ENCODE results near the gene CFB.

The CFB gene

DNA sequence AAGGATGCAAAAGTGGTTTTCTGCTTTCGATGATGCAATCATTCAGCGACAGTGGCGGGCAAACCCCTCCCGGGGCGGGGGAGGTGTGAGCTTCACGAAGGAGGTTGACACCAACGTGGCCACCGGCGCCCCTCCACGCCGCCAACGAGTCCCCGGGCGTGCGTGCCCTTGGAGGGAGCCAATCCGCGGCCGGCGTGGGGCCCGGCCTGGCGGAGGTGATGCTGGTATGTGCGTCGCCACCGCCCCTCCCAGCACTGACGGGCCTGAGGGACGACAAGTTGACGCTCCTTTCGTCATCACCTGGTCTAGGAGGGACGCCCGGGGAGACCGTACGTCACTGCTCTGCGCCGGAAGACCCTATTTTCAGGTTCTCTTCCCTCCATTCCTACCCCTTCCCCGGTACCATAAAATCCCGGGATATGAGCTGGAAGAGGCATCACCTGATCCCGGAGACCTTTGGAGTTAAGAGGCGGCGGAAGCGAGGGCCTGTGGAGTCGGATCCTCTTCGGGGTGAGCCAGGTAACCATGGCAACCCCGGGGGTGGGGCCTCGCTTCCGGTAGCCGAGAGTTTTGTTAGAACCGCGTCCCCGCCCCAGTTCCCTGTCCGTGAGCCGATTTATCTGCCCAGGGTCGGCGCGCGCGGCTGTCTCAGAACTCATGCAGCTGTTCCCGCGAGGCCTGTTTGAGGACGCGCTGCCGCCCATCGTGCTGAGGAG is 26.3 kb downstream of the CFB start, which contains the start of gene DXO (continued):
- no peak for TF ChIP-seq ZNF549 (tag by site-specific recombination; IDR thresholded peaks at IDR 0.05)
- 0 out of 2 replicates have a peak, but pooled peaks have one; percentile 31 for TF ChIP-seq HOXC10 (CRISPR knock-in tag; IDR thresholded peaks at IDR 0.05)
- TF ChIP-seq, protein P1, sequence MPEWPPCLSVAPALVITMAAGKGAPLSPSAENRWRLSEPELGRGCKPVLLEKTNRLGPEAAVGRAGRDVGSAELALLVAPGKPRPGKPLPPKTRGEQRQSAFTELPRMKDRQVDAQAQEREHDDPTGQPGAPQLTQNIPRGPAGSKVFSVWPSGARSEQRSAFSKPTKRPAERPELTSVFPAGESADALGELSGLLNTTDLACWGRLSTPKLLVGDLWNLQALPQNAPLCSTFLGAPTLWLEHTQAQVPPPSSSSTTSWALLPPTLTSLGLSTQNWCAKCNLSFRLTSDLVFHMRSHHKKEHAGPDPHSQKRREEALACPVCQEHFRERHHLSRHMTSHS (tag by site-specific recombination; IDR thresholded peaks at IDR 0.05), result no peak
- TF ChIP-seq, protein P2, sequence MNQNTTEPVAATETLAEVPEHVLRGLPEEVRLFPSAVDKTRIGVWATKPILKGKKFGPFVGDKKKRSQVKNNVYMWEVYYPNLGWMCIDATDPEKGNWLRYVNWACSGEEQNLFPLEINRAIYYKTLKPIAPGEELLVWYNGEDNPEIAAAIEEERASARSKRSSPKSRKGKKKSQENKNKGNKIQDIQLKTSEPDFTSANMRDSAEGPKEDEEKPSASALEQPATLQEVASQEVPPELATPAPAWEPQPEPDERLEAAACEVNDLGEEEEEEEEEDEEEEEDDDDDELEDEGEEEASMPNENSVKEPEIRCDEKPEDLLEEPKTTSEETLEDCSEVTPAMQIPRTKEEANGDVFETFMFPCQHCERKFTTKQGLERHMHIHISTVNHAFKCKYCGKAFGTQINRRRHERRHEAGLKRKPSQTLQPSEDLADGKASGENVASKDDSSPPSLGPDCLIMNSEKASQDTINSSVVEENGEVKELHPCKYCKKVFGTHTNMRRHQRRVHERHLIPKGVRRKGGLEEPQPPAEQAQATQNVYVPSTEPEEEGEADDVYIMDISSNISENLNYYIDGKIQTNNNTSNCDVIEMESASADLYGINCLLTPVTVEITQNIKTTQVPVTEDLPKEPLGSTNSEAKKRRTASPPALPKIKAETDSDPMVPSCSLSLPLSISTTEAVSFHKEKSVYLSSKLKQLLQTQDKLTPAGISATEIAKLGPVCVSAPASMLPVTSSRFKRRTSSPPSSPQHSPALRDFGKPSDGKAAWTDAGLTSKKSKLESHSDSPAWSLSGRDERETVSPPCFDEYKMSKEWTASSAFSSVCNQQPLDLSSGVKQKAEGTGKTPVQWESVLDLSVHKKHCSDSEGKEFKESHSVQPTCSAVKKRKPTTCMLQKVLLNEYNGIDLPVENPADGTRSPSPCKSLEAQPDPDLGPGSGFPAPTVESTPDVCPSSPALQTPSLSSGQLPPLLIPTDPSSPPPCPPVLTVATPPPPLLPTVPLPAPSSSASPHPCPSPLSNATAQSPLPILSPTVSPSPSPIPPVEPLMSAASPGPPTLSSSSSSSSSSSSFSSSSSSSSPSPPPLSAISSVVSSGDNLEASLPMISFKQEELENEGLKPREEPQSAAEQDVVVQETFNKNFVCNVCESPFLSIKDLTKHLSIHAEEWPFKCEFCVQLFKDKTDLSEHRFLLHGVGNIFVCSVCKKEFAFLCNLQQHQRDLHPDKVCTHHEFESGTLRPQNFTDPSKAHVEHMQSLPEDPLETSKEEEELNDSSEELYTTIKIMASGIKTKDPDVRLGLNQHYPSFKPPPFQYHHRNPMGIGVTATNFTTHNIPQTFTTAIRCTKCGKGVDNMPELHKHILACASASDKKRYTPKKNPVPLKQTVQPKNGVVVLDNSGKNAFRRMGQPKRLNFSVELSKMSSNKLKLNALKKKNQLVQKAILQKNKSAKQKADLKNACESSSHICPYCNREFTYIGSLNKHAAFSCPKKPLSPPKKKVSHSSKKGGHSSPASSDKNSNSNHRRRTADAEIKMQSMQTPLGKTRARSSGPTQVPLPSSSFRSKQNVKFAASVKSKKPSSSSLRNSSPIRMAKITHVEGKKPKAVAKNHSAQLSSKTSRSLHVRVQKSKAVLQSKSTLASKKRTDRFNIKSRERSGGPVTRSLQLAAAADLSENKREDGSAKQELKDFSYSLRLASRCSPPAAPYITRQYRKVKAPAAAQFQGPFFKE (tag by site-specific recombination; IDR thresholded peaks at IDR 0.05; ENCODE audit: borderline replicate concordance), result no peak
- TF ChIP-seq, protein P3, sequence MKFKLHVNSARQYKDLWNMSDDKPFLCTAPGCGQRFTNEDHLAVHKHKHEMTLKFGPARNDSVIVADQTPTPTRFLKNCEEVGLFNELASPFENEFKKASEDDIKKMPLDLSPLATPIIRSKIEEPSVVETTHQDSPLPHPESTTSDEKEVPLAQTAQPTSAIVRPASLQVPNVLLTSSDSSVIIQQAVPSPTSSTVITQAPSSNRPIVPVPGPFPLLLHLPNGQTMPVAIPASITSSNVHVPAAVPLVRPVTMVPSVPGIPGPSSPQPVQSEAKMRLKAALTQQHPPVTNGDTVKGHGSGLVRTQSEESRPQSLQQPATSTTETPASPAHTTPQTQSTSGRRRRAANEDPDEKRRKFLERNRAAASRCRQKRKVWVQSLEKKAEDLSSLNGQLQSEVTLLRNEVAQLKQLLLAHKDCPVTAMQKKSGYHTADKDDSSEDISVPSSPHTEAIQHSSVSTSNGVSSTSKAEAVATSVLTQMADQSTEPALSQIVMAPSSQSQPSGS (tag by site-specific recombination; IDR thresholded peaks at IDR 0.05; ENCODE audit: low read depth), result no peak
- TF ChIP-seq ZNF48 (tag by site-specific recombination; IDR thresholded peaks at IDR 0.05), result no peak
- no peak for TF ChIP-seq ZSCAN23 (tag by site-specific recombination; IDR thresholded peaks at IDR 0.05)
- TF ChIP-seq ZNF843 (tag by site-specific recombination; IDR thresholded peaks at IDR 0.05), result peak; percentile 71; the same call in 1 of the 2 replicates
- TF ChIP-seq FEZF1 (tag by site-specific recombination; IDR thresholded peaks at IDR 0.05), result peak; percentile 39; the same call in 1 of the 2 replicates
- TF ChIP-seq ZNF629 (tag by site-specific recombination; IDR thresholded peaks at IDR 0.05), result peak; percentile 100
- no peak; the same call in none of the 2 replicates for TF ChIP-seq ZNF600 (tag by site-specific recombination; IDR thresholded peaks at IDR 0.05)
- TF ChIP-seq ZNF792 (tag by site-specific recombination; IDR thresholded peaks at IDR 0.05), result no peak
- TF ChIP-seq, protein P4, sequence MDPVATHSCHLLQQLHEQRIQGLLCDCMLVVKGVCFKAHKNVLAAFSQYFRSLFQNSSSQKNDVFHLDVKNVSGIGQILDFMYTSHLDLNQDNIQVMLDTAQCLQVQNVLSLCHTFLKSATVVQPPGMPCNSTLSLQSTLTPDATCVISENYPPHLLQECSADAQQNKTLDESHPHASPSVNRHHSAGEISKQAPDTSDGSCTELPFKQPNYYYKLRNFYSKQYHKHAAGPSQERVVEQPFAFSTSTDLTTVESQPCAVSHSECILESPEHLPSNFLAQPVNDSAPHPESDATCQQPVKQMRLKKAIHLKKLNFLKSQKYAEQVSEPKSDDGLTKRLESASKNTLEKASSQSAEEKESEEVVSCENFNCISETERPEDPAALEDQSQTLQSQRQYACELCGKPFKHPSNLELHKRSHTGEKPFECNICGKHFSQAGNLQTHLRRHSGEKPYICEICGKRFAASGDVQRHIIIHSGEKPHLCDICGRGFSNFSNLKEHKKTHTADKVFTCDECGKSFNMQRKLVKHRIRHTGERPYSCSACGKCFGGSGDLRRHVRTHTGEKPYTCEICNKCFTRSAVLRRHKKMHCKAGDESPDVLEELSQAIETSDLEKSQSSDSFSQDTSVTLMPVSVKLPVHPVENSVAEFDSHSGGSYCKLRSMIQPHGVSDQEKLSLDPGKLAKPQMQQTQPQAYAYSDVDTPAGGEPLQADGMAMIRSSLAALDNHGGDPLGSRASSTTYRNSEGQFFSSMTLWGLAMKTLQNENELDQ (tag by site-specific recombination; IDR thresholded peaks at IDR 0.05; ENCODE audit: low read depth), result no peak
- no peak for TF ChIP-seq GFI1B (tag by site-specific recombination; IDR thresholded peaks at IDR 0.05)
- TF ChIP-seq, protein P5, sequence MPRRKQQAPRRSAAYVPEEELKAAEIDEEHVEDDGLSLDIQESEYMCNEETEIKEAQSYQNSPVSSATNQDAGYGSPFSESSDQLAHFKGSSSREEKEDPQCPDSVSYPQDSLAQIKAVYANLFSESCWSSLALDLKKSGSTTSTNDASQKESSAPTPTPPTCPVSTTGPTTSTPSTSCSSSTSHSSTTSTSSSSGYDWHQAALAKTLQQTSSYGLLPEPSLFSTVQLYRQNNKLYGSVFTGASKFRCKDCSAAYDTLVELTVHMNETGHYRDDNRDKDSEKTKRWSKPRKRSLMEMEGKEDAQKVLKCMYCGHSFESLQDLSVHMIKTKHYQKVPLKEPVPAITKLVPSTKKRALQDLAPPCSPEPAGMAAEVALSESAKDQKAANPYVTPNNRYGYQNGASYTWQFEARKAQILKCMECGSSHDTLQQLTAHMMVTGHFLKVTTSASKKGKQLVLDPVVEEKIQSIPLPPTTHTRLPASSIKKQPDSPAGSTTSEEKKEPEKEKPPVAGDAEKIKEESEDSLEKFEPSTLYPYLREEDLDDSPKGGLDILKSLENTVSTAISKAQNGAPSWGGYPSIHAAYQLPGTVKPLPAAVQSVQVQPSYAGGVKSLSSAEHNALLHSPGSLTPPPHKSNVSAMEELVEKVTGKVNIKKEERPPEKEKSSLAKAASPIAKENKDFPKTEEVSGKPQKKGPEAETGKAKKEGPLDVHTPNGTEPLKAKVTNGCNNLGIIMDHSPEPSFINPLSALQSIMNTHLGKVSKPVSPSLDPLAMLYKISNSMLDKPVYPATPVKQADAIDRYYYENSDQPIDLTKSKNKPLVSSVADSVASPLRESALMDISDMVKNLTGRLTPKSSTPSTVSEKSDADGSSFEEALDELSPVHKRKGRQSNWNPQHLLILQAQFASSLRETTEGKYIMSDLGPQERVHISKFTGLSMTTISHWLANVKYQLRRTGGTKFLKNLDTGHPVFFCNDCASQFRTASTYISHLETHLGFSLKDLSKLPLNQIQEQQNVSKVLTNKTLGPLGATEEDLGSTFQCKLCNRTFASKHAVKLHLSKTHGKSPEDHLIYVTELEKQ (tag by site-specific recombination; IDR thresholded peaks at IDR 0.05; ENCODE audit: borderline replicate concordance), result peak; percentile 89; the same call in 1 of the 2 replicates
- no peak for TF ChIP-seq ZNF311 (tag by site-specific recombination; IDR thresholded peaks at IDR 0.05; ENCODE audit: borderline replicate concordance)
- TF ChIP-seq ZNF155 (tag by site-specific recombination; IDR thresholded peaks at IDR 0.05), result no peak
- no peak; the same call in 1 of the 2 replicates for TF ChIP-seq ZNF24 (tag by site-specific recombination; IDR thresholded peaks at IDR 0.05)
- peak; percentile 90 for TF ChIP-seq YY2 (tag by site-specific recombination; IDR thresholded peaks at IDR 0.05)
- TF ChIP-seq ZNF776 (tag by site-specific recombination; IDR thresholded peaks at IDR 0.05; ENCODE audit: borderline replicate concordance), result no peak
- TF ChIP-seq ZNF133 (tag by site-specific recombination; IDR thresholded peaks at IDR 0.05), result no peak
- TF ChIP-seq HOXA7 (CRISPR knock-in tag; IDR thresholded peaks at IDR 0.05; ENCODE audit: borderline replicate concordance), result no peak
- TF ChIP-seq ZNF501 (tag by site-specific recombination; IDR thresholded peaks at IDR 0.05), result peak; percentile 93
- TF ChIP-seq ZNF2 (tag by site-specific recombination; IDR thresholded peaks at IDR 0.05), result peak; percentile 92; the same call in 1 of the 2 replicates

Data from HEK293 (cell line).